Astrocyte (in vitro differentiated cells and primary cell): ENCODE results near the gene MSH5. TPM values are rescaled to one million over a fixed set of nuclear protein-coding genes. Genes with fewer than 3 reads are reported as not detected.

ENCODE experiments used
- DNase-seq: peaks from one replicate; pipeline ENCODE4 v3.0.0-alpha.2; 2010; ENCODE audit warnings: low read depth
- FAIRE-seq: peaks from 2 replicates; lab custom pipeline; 2011; peaks lifted over from hg19 to GRCh38; lab: Jason Lieb, UNC
- H2AFZ ChIP-seq: 2 replicates; pipeline ENCODE4 v1.6.0; 2012; ENCODE audit warnings: low read depth, low read length, inconsistent platforms
- H3K27ac ChIP-seq: 2 replicates; pipeline ENCODE4 v1.5.1; 2011; ENCODE audit warnings: low read depth, low read length, inconsistent platforms
- H3K27me3 ChIP-seq: 2 replicates; pipeline ENCODE4 v1.6.0; 2011; ENCODE audit warnings: low read length, inconsistent platforms; ENCODE audit not compliant: insufficient read depth
- H3K36me3 ChIP-seq: 2 replicates; pipeline ENCODE4 v1.5.1; 2011; ENCODE audit warnings: low read length, inconsistent platforms; ENCODE audit not compliant: insufficient read depth
- H3K4me1 ChIP-seq: 2 replicates; pipeline ENCODE4 v1.5.1; 2011; ENCODE audit warnings: low read length, inconsistent platforms; ENCODE audit not compliant: insufficient read depth
- H3K4me2 ChIP-seq: 2 replicates; pipeline ENCODE4 v1.6.0; 2012; ENCODE audit warnings: low read length, inconsistent platforms
- H3K4me3 ChIP-seq: 2 replicates; pipeline ENCODE4 v1.5.1; 2011; ENCODE audit warnings: low read depth, mild to moderate bottlenecking, low read length, inconsistent platforms; ENCODE audit not compliant: insufficient read depth
- H3K79me2 ChIP-seq: 2 replicates; pipeline ENCODE4 v1.6.0; 2012; ENCODE audit warnings: mild to moderate bottlenecking, low read length, inconsistent platforms; ENCODE audit not compliant: insufficient read depth
- H3K9ac ChIP-seq: 2 replicates; pipeline ENCODE4 v1.6.0; 2012; ENCODE audit warnings: mild to moderate bottlenecking, low read length, inconsistent platforms
- H3K9me3 ChIP-seq: 2 replicates; pipeline ENCODE4 v1.5.1; 2012; ENCODE audit warnings: low read depth, mild to moderate bottlenecking, low read length, inconsistent platforms; ENCODE audit not compliant: insufficient read depth
- H4K20me1 ChIP-seq: 2 replicates; pipeline ENCODE4 v1.6.0; 2012; ENCODE audit warnings: low read length, inconsistent platforms; ENCODE audit not compliant: insufficient read depth
- H3K27ac Mint-ChIP-seq: one replicate; pipeline ENCODE4 v1.8.0; 2021; ENCODE audit warnings: mild to moderate bottlenecking, mixed read lengths; ENCODE audit not compliant: unreplicated experiment
- H3K27me3 Mint-ChIP-seq: one replicate; pipeline ENCODE4 v1.8.0; 2021; ENCODE audit warnings: low read depth, mixed read lengths; ENCODE audit not compliant: unreplicated experiment
- H3K36me3 Mint-ChIP-seq: one replicate; pipeline ENCODE4 v1.8.0; 2021; ENCODE audit warnings: low read depth, mixed read lengths; ENCODE audit not compliant: unreplicated experiment
- H3K4me1 Mint-ChIP-seq: one replicate; pipeline ENCODE4 v1.8.0; 2021; ENCODE audit warnings: low read depth, mixed read lengths; ENCODE audit not compliant: unreplicated experiment
- H3K4me3 Mint-ChIP-seq: one replicate; pipeline ENCODE4 v1.8.0; 2021; ENCODE audit warnings: mild to moderate bottlenecking, moderate library complexity, mixed read lengths; ENCODE audit not compliant: unreplicated experiment
- H3K9me3 Mint-ChIP-seq: one replicate; pipeline ENCODE4 v1.8.0; 2021; ENCODE audit warnings: mild to moderate bottlenecking, mixed read lengths; ENCODE audit not compliant: unreplicated experiment
- EZH2 ChIP-seq: IDR thresholded peaks from 2 replicates; pipeline ENCODE4 v1.6.1; 2012; ENCODE audit warnings: mild to moderate bottlenecking, low read length, inconsistent platforms; ENCODE audit not compliant: insufficient read depth
- total RNA-seq: library from RNA; stranded (reverse); gene quantifications from 2 replicates; pipeline ENCODE4 v1.2.1, GENCODE V29; 2021
- TF ChIP-seq, protein P1 (sequence below): IDR thresholded peaks from 2 replicates; pipeline ENCODE4 v1.5.1; 2011; ENCODE audit warnings: low read depth, mild to moderate bottlenecking, inconsistent platforms, low read length, moderate library complexity; ENCODE audit not compliant: insufficient read depth

MSH5 gene
- total RNA-seq, 1 donor from 2014 or later, result 6.8 TPM

DNA sequence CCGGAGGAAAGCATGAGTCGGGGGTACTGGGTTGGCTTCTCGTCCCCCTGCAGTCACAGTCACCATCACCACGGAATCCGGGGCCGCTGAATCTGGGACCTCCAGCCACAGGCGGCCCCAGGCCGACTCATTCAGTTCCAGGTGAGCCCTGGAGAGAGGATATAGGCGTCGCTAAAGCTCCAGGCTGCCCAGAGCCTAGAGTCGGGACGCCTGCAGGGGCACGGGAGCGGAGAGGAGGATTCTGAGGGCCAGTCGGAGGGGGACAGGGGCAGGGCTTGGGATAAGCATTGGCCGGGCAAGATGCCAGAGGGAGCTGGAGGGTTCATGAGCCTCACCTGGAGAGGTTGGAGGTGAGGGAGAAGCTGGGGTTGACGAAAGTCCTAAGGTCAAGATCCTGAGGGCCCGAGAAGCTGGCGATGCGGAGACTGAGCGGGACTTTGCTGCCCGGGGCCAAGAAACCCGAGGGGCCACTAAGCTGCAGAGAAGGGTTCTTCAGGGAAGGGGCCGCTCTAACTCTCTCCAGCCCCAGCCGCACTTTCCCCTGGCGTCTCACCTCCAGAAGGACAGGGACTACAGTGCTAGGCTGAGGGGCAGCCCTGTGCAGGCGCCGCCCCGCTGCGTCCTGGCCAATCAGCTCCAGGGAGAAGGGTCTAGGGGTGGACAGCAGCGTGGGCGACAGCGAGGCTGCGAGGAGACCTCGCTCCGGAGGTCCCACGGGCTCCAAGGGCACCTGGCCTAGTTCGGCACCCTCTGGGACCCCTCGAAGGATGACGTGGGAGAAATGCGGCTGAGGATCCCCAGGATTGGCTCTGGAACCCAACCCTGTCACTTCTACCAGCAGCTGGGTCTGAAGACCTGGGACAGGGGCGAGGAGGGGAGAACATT is 26.3 kb downstream of the MSH5 start:
- H3K27ac Mint-ChIP-seq, result no peak overlapping the region
- H3K27me3 Mint-ChIP-seq, result no peaks in the 10 kb centered on the region
- H3K4me3 Mint-ChIP-seq, result no peak overlapping the region

DNA sequence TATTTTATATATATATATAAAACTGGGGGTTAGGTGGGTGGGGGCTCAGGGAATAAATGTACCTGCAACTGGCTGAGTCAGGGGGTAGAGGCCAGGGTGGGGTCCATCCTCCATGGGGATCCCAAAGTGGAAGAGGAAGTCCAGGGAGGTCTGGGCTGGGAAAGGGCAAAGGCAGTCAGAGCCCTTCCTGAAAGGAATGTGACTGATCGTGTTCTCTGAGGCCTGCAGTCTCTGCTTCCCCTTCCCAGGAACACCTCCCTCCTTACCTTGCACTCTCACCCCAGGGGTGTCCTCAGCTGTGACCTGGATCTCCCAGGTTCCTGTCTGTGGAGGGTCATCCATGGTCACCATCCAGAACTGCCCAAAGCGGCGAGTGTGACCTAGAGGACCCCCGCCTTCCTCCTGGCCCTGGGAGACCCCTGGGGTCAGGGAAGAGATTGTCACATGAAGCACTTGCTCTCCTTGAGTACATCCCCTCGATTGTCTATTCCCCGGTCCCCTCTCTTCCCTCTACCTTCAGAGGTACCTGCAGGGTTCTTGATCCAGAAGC is 27.4 kb downstream of the MSH5 start:
- no peaks in the 10 kb centered on the region for H3K9me3 ChIP-seq
- FAIRE-seq (no peak), DNase-seq (no peak)
- no peaks in the 10 kb centered on the region for H3K79me2 ChIP-seq
- Mint-ChIP-seq H3K36me3 (peaks cover 6% of the 10 kb centered on the region), H3K27ac (no peak overlapping the region), H3K9me3 (no peaks in the 10 kb centered on the region), H3K27me3 (no peaks in the 10 kb centered on the region), H3K4me1 (peaks cover 6% of the 10 kb centered on the region), H3K4me3 (no peak overlapping the region)
- no peaks in the 10 kb centered on the region for H3K27me3 ChIP-seq
- no peaks in the 10 kb centered on the region for H4K20me1 ChIP-seq
- TF ChIP-seq, protein P1, sequence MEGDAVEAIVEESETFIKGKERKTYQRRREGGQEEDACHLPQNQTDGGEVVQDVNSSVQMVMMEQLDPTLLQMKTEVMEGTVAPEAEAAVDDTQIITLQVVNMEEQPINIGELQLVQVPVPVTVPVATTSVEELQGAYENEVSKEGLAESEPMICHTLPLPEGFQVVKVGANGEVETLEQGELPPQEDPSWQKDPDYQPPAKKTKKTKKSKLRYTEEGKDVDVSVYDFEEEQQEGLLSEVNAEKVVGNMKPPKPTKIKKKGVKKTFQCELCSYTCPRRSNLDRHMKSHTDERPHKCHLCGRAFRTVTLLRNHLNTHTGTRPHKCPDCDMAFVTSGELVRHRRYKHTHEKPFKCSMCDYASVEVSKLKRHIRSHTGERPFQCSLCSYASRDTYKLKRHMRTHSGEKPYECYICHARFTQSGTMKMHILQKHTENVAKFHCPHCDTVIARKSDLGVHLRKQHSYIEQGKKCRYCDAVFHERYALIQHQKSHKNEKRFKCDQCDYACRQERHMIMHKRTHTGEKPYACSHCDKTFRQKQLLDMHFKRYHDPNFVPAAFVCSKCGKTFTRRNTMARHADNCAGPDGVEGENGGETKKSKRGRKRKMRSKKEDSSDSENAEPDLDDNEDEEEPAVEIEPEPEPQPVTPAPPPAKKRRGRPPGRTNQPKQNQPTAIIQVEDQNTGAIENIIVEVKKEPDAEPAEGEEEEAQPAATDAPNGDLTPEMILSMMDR, result no peak
- TF ChIP-seq EZH2, result no peak
- H3K4me3 ChIP-seq, result no peak overlapping the region
- H3K9ac ChIP-seq, result no peak overlapping the region
- H3K27ac ChIP-seq, result no peak overlapping the region
- H3K36me3 ChIP-seq, result no peaks in the 10 kb centered on the region
- H3K4me1 ChIP-seq, result peaks cover 12% of the 10 kb centered on the region
- H3K4me2 ChIP-seq, result no peak overlapping the region
- H2AFZ ChIP-seq, result no peak overlapping the region

More for the DNA sequence above, 26.3 kb downstream of the MSH5 start:
- Histone ChIP-seq H3K9ac (peak overlapping the region; percentile 46), H3K27me3 (no peaks in the 10 kb centered on the region), H3K4me2 (peak overlapping the region; percentile 84), H4K20me1 (no peaks in the 10 kb centered on the region), H3K9me3 (no peaks in the 10 kb centered on the region), H3K4me3 (peak overlapping the region; percentile 13), H3K79me2 (no peaks in the 10 kb centered on the region), H3K36me3 (no peaks in the 10 kb centered on the region), H2AFZ (peak overlapping the region; percentile 75), H3K4me1 (peaks cover 12% of the 10 kb centered on the region), H3K27ac (no peak overlapping the region)
- FAIRE-seq (no peak), DNase-seq (no peak)
- peaks cover 6% of the 10 kb centered on the region for H3K4me1 Mint-ChIP-seq
- H3K9me3 Mint-ChIP-seq, result no peaks in the 10 kb centered on the region
- TF ChIP-seq, protein P1, result no peak
- TF ChIP-seq EZH2, result no peak
- H3K36me3 Mint-ChIP-seq, result peaks cover 11% of the 10 kb centered on the region
